Prostate gland (tissue), 2 donors: ENCODE measurements around the gene HDAC4.

Experiments
- CTCF ChIP-seq, 4 experiments: fragments of 200-600 bp in 2 of 4; fragments of 450-650 bp in 2 of 4; sonication (generic) in 2 of 4; IDR thresholded peaks; 1 replicate in 3 of 4; 2 replicates in 1 of 4; pipeline ENCODE4 v1.5.1; 2016 to 2019; ENCODE audit warnings: antibody characterized with exemption in 4 of 4, mild to moderate bottlenecking in 2 of 4, moderate library complexity in 2 of 4
- POLR2A ChIP-seq: fragments of 450-650 bp; IDR thresholded peaks from one replicate; pipeline ENCODE4 v1.6.1; 2016; ENCODE audit warnings: antibody characterized with exemption, mild to moderate bottlenecking

GRCh38 chr2:239077260-239077659 is 323.6 kb downstream of the HDAC4 start:
- no peak for TF ChIP-seq CTCF (IDR thresholded peaks at IDR 0.05)
- no peak for TF ChIP-seq POLR2A
